HG03175 (cell line): ENCODE results near the gene IL2RA.
"Not testable (repeated sequence)": the region's sequence is repeated elsewhere in the genome, so short reads cannot be mapped to it uniquely, and the experiment has no call there.

Experiments used
- ATAC-seq: cut with Tn5 transposase; IDR thresholded peaks from one replicate; pipeline ENCODE4 v1.9.1; 2021; ENCODE audit warnings: mild to moderate bottlenecking, moderate library complexity; ENCODE audit not compliant: unreplicated experiment

The IL2RA gene

GRCh38 chr10:6044060-6044459 is 18.1 kb downstream of the IL2RA start:
- ATAC-seq = no peak

GRCh38 chr10:6043377-6043776 is 18.8 kb downstream of the IL2RA start:
- ATAC-seq = not testable (repeated sequence)

DNA sequence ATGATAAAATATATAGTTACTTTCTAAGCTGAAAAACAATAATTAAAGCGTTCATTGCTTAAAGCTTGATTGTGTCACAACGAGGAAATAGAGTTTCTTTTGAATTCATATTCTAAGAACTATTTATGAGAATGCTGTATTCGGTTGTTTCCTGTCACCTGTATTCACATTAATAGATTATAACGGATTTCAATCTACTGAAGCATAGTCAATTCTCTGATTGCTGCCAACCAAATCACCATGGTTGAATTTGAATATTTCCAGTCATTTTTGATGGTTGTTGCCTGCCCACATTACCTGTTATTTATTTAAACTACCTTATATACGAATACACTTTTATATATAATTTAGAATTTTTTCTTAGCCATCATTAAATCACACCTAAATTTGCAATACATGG is 22.0 kb downstream of the IL2RA start:
- no peak for ATAC-seq

- ATAC-seq = no peak
Observed at GRCh38 chr10:6039711-6040110, 22.5 kb downstream of the IL2RA start.

GRCh38 chr10:6038071-6038631 is 24.0 kb downstream of the IL2RA start:
- ATAC-seq = no peak

DNA sequence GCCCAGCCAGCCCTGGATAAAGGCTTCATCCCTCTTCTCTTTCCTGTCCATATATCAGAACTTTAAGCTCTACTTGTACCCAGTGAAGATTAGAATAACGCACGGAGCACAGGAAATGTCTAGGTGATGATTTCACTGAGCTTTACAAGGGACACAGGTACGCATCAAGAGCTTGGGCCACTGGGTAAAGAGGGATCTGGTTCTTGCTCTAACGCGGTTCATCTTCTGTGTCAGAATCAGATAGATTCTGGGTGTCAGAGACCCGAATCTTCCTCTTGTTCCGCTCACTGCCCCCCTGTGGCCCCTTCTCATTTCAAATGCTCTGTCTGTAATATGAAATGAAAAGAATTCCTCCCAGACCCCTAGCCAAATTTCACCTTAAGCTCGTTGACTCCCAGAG is 24.7 kb downstream of the IL2RA start:
- ATAC-seq = no peak

DNA sequence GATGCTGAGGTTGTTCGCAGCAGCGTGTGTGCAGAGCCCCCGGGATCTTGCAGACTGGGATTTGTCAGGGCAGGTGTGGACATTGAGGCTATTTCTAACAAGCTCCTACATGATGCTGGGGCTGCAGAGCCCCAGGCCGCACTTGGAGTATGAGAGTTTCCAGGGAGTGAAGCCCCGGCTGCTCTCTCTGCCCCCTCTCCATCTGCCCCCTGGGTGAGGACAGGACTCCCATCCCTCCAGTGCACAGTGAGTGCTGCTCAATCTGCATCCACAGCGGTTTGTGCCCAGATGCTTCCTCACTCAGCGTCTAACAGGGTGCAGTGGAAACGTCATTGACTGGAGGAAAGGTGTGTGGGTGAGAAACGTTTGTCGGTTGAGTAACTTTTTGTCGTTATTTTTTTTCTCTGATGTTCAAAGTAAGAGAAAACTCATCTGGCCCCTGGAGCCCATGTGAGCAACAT is 25.3 kb downstream of the IL2RA start:
- ATAC-seq = no peak

- no peak for ATAC-seq
Observed at GRCh38 chr10:6035931-6036575, 26.1 kb downstream of the IL2RA start.

GRCh38 chr10:6035101-6035834 is 26.9 kb downstream of the IL2RA start:
- no peak for ATAC-seq

DNA sequence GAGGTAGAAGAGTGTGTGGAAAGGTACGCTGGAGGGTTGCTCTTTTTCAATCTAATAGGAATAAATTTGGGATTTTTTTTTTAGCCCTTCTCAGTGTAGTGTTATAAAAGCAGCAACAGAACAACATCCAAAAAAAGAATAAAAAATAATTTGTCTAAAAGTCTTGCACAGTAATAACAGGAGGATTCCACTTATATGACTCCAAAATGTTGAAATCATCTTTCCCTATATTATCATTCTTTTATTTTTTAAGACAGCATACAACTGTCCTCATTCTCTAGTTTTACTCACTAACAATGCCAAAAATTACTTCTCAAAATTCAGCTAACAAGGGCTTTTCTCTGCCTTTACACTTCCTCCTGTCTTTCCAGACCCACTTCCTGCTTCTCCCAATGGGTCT is 27.8 kb downstream of the IL2RA start:
- ATAC-seq = no peak

GRCh38 chr10:6033954-6034353 is 28.2 kb downstream of the IL2RA start:
- ATAC-seq = no peak

DNA sequence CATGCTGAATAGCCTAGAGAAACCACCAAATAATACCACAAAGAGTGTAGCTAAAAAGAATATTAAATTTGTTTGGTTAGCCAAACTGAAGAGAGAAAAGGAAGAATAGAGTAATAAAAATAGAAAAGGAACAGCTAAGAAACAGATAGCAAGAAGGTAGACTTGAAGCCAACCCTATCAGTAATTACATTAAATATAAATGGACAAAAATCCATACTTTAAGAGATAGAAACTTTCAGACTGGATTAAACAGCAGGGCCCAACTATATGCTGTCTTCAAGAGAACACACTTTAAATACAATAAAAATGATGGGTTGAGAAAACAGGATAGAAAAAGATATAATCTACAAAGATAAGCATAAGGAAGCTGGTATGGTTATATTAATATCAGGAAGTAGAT is 31.2 kb downstream of the IL2RA start:
- ATAC-seq = no peak

GRCh38 chr10:6030217-6030616 is 31.9 kb downstream of the IL2RA start:
- ATAC-seq = no peak

DNA sequence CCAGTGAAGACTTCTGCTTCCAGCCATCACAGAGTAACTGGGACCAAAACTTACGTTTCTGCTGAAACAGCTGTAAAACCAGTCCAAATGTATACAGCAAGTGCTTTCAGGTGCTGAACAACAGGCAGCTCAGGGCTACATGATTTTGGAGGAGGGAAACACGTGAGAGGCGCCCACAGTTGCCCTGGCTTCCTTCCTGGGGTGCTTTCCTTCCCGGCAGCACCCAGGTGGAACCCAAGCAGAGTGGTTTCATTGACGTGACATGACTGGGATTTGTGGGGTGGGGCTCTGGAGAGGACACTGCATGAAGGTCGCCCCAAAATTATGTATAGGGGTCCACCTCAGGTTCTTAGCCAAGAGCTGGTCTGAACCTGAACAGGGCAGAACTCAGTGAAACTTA is 34.2 kb downstream of the IL2RA start:
- ATAC-seq = no peak

- ATAC-seq = no peak
Observed at GRCh38 chr10:6025683-6026255, 36.4 kb downstream of the IL2RA start.

DNA sequence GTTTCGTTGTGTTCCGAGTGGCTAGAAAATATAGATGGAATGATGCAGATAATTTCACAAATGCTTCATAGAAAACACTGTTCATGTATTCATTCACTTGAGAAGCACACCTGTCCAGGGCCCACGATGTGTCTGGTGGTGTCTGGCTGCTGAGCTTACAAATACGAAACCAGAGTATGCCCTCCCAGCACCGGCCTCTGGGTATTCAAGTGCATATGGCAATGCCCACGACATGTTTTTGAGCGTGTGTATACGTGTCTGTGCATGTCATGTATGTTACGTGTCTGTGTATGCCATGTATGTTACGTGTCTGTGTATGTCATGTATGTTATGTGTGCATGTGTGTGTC is 37.9 kb downstream of the IL2RA start:
- no peak for ATAC-seq

DNA sequence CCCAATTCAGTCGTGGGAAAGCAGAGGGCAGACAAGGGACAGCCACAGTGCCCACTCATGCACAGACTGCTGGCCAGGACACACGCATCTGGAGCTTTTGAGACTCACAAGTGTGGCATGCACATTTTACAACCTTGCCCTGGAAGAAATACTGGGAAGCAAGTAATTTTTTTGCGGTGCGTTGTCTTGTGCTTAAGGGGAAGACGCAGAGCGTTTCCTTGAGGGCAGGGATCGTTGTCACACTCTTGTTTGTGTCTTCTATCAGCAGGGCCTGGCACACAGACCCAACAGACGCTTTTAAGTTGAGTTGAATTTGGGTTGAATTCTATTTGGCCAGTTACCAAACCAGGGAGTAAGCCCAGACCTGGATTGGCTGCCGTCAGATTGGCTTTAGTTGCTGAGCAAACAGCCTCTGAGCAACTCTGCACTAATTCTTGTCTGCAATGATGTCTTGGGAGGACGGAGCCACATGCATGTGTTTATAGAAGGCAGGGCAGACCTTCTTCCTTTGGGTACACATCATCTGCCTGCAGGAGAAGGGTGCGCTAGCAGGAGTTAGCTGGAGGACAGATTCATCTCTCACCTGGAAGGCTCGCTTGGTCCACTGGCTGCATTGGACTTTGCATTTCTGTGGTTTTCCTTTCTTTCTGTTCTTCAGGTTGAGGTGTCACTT is 38.4 kb downstream of the IL2RA start:
- no peak for ATAC-seq

DNA sequence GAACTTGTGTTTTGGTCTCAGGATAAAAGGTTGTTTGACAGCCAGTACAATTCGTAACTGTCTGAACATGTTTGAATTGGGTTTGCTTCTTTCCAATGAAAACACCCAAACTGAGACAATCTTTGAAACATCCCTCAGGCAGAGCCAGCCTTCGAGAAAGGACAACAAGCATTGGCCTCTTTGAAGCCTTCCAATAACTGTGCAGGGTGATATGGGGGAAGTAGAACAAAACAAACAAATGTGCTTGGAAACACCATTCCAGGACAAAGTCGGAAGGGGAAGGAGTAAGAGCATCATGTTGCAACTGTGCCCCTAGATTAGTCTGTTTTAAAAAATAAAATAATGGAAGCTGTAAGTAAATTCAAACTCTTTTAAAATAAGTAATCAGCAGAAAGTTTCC is 39.5 kb downstream of the IL2RA start:
- no peak for ATAC-seq

DNA sequence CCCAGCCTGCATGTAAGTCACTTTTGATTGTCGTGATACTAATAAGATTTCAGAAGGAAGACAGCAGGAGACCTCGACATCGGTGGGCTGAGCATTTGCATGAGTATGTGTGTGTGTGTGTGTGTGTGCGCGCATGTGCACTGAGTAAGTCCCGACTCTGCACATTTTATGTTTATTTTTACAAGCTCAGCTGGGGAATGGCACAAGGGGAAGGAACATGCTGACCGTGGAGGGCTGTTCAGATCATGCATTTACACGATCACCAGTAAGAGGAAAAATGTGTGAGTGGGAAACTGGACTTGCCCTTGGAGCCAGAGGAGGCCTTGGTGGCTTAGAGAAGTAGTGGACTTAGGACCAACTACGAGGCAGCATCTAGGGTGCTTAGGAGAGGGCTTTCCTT is 41.3 kb downstream of the IL2RA start:
- no peak for ATAC-seq

DNA sequence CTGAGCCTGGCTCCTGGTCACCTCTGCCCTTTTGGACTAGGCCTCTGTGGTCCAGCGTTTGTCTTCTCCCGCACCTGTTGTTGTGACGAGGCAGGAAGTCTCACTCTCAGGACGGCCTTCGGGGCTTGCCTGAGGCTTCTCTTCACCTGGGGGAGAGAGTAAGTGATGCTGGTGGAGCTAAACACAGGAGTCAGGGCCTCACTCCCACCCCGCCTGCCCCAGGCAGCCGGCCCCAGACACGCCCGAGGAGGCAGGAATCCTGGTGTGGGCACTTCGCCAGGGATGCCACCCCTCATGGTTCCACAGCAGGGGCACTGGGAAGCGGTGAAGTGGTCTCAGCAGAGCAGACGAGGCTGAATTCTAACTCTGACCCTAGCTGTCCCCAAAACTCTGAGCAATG is 42.4 kb downstream of the IL2RA start:
- no peak for ATAC-seq

GRCh38 chr10:6019010-6019782 is 43.0 kb downstream of the IL2RA start:
- ATAC-seq = no peak
